GM18526 (cell line): ENCODE data around the gene COG8.

Experiments used
- POLR2A ChIP-seq: IDR thresholded peaks from 3 replicates; pipeline ENCODE4 v1.6.1; 2011; ENCODE audit not compliant: insufficient read length; ENCODE audit errors: extremely low read depth

Gene COG8

GRCh38 chr16:69351309-69352027 lies 12.1 kb upstream of the COG8 start, which contains the start of gene TMED6:
Gene TMED6 (minus strand): TSS chr16:69351786. CDS start chr16:69351753, 33 bp downstream.
- TF ChIP-seq POLR2A = no peak

- TF ChIP-seq POLR2A = no peak
These were observed 11.3 kb upstream of the COG8 start for GRCh38 chr16:69350536-69351133.

GRCh38 chr16:69349536-69349935 lies 10.2 kb upstream of the COG8 start:
- TF ChIP-seq POLR2A = no peak

- no peak for TF ChIP-seq POLR2A
These were observed 8.9 kb upstream of the COG8 start for GRCh38 chr16:69348222-69348621.

GRCh38 chr16:69346683-69347082 lies 7.3 kb upstream of the COG8 start:
- TF ChIP-seq POLR2A = no peak

- no peak for TF ChIP-seq POLR2A
These were observed 6.6 kb upstream of the COG8 start for GRCh38 chr16:69345923-69346322.

- TF ChIP-seq POLR2A = no peak
These were observed 4.8 kb upstream of the COG8 start for GRCh38 chr16:69344171-69344570.

GRCh38 chr16:69340095-69340644 lies 806 bp upstream of the COG8 start:
- TF ChIP-seq POLR2A = no peak

- TF ChIP-seq POLR2A = no peak
These were observed 641 bp downstream of the COG8 start for GRCh38 chr16:69338557-69339288.

- TF ChIP-seq POLR2A = no peak
These were observed 4.7 kb downstream of the COG8 start for GRCh38 chr16:69334696-69335095.

- TF ChIP-seq POLR2A = peak; percentile 86
These were observed 8.9 kb downstream of the COG8 start, which contains the start of gene PDF for GRCh38 chr16:69330286-69331109. Gene PDF (minus strand): TSS chr16:69330588. CDS start chr16:69330570, 18 bp downstream.

- peak; percentile 25 for TF ChIP-seq POLR2A
These were observed 9.7 kb downstream of the COG8 start for GRCh38 chr16:69329369-69330285.

- no peak for TF ChIP-seq POLR2A
These were observed 10.5 kb downstream of the COG8 start for GRCh38 chr16:69328854-69329316.
